ENCODE results near the gene MYO18B. TPM values are rescaled to one million over a fixed set of nuclear protein-coding genes. Genes with fewer than 3 reads are reported as not detected.

The MYO18B gene
- polyA plus RNA-seq, 1 donor = 0.05 TPM

DNA sequence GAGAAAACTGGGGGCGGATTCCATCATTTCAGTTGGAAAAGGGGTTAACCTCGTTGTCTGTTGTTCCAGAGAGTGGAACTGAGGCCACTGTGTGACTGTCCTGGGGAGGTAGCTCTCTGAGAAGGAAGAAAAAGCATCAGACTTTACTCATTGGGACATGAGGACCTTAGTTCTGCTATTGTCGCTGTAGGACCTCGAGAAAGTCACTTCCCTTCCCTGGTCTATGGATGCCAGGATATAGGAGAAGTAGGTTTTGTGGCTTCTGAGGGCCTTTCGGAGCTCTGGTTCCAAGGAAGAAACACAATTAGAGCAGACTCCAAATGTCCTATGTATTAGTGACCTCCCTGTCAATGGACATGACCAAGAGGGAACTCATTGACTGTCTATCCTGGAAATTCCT lies 6.2 kb downstream of the MYO18B start:
- DNase-seq = no peak

- no peak for DNase-seq
Observed at GRCh38 chr22:25748704-25749103, 6.7 kb downstream of the MYO18B start.

- no peak for DNase-seq
Observed at GRCh38 chr22:25749420-25750169, 7.6 kb downstream of the MYO18B start.

DNA sequence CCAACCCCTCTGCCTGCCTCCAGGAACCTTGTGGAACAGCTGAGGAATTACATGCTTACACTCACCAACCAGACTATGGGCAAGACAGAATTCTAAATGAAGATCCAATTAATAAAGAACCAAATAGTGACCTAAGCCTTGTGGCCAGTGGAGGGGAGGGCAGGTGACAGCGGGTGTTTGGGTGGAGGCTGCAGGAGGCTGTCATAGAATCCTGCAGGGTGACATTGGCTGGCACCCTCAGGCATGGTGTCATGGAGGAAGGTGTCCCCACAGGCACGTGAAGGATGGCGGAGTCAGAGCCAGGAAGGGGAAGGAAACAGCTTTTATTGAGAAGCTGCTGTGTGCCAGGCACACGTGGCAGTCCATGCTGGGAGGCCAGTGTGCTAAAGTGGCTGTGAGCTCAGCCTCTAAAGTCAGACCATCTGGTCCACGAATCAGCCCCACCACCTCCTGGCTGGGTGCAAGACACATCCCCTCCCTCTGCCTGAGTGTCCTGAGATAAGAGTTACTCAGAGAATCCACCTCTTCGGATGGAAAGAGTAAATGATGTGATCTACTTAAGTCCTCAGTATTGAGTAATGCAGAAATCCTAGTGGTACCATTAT lies 8.7 kb downstream of the MYO18B start:
- DNase-seq = no peak

GRCh38 chr22:25751174-25751581 lies 9.2 kb downstream of the MYO18B start:
- DNase-seq = no peak

DNA sequence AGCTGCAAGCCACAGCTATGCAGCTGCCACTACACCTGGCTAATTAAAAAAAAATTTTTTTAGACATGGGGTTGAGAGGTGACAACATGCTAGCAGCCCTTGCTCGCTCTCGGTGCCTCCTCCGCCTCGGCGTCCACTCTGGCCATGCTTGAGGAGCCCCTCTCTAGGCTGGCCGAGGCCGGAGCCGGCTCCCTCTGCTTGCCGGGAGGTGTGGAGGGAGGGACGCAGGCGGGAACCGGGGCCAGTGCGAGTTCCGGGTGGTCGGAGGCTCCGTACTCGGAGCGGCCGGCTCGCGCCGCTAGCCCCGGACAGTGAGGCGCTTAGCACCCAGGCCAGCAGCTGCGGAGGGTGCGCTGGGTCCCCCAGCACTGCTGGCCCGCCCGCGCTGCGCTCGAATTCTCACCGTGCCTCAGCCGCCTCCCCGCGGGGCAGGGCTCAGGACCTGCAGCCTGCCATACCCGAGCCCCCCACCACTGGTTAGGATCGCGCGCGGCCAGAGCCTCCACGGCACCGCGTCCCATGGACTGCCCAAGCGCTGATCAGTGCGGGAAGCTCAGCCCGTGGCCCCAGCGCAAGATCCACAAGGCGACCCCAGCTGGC lies 10.7 kb downstream of the MYO18B start:
- DNase-seq = no peak

- no peak for DNase-seq
Observed at GRCh38 chr22:25753252-25753651, 11.3 kb downstream of the MYO18B start.

- DNase-seq = no peak
Observed at GRCh38 chr22:25754527-25755202, 12.7 kb downstream of the MYO18B start.

GRCh38 chr22:25757686-25758085 lies 15.7 kb downstream of the MYO18B start:
- DNase-seq = no peak

GRCh38 chr22:25758316-25758715 lies 16.3 kb downstream of the MYO18B start:
- DNase-seq = no peak

DNA sequence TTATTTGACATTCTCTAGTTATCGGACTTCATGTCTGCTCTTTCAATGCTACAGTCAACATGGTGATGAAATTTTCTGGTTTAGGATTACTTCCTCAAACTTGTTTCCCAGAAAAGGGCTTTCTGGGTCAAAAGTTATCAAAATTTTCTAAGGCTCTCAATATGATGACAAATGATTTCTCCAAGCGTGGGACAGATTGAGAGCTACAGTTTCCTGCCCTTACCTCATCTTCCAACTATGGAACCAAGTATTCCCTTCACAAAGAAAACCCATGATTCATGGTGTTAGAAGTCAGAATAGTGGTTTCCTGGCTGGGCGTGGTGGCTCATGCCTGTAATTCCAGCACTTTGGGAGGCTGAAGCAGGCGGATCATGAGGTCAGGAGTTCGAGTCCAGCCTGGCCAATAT lies 17.8 kb downstream of the MYO18B start:
- no peak for DNase-seq

DNA sequence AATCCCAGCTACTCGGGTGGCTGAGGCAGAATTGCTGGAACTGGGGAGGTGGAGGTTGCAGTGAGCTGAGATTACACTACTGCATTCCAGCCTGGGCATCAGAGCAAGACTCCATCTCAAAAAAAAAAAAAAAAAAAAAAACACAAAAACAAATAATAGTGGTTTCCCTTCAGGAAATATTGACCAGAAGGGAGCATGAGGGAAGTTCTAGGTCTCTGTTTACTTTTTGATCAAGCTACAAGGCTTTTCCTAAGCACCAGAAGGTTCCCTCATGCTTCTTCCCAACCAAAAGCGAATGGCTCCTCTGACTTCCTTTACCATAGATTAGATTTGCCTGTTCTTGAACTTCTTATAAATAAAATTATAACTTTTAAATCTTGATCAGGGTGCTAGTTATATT lies 18.3 kb downstream of the MYO18B start:
- DNase-seq = no peak

DNA sequence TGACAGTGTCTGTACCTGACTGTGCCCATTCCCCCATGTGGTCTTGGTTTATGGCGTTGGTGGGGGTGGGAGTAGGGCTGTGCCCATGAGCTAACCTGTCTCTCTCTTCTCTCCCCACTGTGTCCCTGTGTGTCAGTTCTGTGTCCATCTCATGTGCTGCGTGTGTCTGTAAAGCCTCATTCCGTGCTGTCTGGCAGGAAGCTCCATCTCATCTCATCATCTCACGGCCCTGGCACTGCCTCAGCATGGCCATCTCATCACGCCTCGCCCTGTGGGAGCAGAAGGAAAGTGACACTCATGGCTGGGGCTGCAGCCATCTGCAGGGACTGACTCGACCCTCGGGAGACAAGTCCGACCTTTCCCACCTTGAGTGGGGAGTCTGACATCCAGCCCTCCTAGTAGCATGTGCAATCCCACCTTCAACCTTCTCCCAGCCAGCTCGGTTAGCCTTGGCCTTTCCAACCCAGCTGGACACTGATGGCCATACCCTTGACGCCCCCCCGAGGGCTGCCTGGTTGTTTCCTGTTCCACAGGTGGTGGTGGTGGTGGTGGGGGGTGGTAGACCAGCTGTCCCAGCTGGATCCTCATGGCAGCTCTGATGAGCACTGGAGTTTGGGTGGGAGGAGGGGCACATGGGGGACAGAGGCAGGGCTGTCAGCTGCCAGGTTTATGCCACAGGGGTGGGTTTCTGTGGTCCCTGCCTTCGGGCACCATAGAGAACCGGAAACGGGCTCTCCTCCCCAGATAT lies 19.0 kb downstream of the MYO18B start:
- no peak for DNase-seq

- no peak for DNase-seq
Observed at GRCh38 chr22:25762147-25762546, 20.2 kb downstream of the MYO18B start.

- DNase-seq = no peak
Observed at GRCh38 chr22:25763239-25763777, 21.3 kb downstream of the MYO18B start.

GRCh38 chr22:25764270-25765015 lies 22.5 kb downstream of the MYO18B start:
- DNase-seq = no peak

GRCh38 chr22:25765016-25765367 lies 23.0 kb downstream of the MYO18B start:
- DNase-seq = no peak

DNA sequence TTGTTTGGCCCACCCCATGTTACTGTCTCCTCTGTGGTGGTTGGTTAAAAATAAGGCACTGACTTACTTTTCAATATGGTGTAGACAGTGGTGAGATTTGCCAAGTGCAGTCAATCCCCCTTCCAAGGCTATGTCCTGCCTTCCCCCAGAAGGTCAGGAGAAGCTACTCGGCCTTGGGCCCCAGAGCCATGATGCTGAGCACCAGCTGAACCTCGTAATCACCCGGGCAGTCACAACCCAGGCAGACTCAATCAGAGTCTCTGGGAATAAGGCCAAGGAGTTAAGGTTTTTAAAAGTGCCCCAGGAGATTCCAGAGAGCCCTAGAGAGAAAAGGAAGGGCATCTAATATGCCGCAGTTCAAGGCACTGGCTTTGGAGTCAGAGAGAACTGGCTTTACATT lies 23.8 kb downstream of the MYO18B start:
- no peak for DNase-seq

GRCh38 chr22:25766418-25766817 lies 24.4 kb downstream of the MYO18B start:
- no peak for DNase-seq

DNA sequence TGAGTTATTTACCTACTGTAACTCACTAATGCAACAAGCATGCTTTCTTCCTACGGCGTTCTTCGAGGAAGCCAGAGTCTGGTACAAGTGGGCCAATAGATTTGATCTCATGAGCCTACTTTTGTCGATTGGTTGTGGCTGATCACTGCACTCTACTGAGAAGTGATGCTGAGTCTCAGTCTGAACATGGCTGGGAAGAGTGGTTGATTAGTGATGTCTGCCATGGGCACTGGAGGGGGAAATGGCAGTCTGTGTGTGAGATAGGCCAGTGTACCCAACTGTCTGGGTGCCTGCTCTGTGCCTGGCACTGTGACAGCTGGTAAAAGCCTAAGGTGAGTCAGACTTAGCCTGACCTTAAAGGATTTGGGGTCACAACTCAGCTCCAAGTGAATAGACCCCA lies 28.3 kb downstream of the MYO18B start:
- DNase-seq = no peak

- DNase-seq = no peak
Observed at GRCh38 chr22:25772288-25772687, 30.3 kb downstream of the MYO18B start.

Data from left kidney (tissue), 2 donors.